Kidney epithelial cell (primary cell): ENCODE data around the gene ZDHHC4. TPM values are rescaled to one million over a fixed set of nuclear protein-coding genes. Genes with fewer than 3 reads are reported as not detected.
A peak's percentile ranks its signal among the peaks of the same experiment; 100 is the strongest.

ENCODE experiments used
- DNase-seq: peaks from one replicate; pipeline ENCODE4 v3.0.0-alpha.2; 2010; ENCODE audit warnings: low read depth
- H3K27me3 ChIP-seq: 2 replicates; pipeline ENCODE4 v1.6.0; 2011; ENCODE audit warnings: low read length; ENCODE audit not compliant: control insufficient read depth, insufficient read depth
- H3K36me3 ChIP-seq: 2 replicates; pipeline ENCODE4 v1.5.1; 2011; ENCODE audit warnings: low read length; ENCODE audit not compliant: control insufficient read depth, insufficient read depth
- H3K4me3 ChIP-seq: 2 replicates; pipeline ENCODE4 v1.5.1; 2011; ENCODE audit warnings: low read depth, mild to moderate bottlenecking, control low read depth, low read length
- total RNA-seq: library from RNA; depleted of rRNA; stranded (reverse); fragments of >200 nt; gene quantifications from 2 replicates; pipeline ENCODE4 v1.2.3, GENCODE V29; 2015
- TF ChIP-seq, protein P1 (sequence below): IDR thresholded peaks from 2 replicates; pipeline ENCODE4 v1.5.1; 2011; ENCODE audit warnings: mild to moderate bottlenecking, moderate library complexity, low read length, control low read depth, inconsistent platforms; ENCODE audit not compliant: insufficient read depth, poor library complexity, severe bottlenecking

The ZDHHC4 gene
- total RNA-seq, 1 donor from 2014 or later: 53.5 TPM

DNA sequence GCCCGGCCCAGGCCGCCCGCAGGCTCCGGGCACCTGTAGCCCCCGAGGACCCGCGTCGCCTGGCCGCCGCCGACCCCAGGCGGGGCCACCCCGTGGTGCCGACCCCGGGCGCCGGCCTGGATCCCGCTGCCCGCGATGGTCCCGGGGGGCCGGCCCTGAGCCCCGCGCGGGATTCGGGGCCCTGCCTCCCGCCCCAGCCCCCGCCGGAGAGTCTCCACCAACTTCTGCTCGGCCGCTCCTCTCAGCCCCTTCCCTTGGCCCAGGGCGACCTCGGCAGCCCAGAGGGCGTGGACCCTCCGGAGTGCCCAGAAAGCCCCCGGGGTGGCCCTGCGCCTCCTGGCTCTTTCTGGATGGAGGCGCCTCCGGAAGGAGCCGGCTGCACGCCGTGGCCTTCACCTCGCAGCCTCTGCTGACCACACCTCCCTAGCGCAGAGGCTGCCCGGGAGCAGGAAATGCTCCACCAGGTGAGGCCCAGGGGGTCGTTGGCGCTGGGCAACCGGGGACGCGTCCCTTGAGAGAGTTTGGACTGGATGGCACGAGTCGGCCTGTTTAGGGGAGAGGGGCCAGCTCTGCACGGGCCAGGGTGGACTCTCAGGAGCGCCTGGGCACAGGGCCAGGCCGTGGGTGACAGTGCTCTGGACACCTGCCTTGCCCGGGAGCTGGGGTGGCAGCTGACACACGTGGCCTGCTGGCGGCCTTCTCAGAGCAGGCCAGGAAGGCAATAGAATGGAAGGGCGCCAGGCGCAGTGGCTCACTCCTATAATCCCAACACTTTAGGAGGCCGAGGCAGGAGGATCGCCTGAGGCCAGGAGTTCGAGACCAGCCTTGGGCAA is 38.7 kb downstream of the ZDHHC4 start:
- H3K36me3 ChIP-seq: no peaks in the 10 kb centered on the region
- DNase-seq: no peak
- TF ChIP-seq, protein P1, sequence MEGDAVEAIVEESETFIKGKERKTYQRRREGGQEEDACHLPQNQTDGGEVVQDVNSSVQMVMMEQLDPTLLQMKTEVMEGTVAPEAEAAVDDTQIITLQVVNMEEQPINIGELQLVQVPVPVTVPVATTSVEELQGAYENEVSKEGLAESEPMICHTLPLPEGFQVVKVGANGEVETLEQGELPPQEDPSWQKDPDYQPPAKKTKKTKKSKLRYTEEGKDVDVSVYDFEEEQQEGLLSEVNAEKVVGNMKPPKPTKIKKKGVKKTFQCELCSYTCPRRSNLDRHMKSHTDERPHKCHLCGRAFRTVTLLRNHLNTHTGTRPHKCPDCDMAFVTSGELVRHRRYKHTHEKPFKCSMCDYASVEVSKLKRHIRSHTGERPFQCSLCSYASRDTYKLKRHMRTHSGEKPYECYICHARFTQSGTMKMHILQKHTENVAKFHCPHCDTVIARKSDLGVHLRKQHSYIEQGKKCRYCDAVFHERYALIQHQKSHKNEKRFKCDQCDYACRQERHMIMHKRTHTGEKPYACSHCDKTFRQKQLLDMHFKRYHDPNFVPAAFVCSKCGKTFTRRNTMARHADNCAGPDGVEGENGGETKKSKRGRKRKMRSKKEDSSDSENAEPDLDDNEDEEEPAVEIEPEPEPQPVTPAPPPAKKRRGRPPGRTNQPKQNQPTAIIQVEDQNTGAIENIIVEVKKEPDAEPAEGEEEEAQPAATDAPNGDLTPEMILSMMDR: no peak
- peak overlapping the region; percentile 51 for H3K4me3 ChIP-seq
- peaks cover 9% of the 10 kb centered on the region for H3K27me3 ChIP-seq

DNA sequence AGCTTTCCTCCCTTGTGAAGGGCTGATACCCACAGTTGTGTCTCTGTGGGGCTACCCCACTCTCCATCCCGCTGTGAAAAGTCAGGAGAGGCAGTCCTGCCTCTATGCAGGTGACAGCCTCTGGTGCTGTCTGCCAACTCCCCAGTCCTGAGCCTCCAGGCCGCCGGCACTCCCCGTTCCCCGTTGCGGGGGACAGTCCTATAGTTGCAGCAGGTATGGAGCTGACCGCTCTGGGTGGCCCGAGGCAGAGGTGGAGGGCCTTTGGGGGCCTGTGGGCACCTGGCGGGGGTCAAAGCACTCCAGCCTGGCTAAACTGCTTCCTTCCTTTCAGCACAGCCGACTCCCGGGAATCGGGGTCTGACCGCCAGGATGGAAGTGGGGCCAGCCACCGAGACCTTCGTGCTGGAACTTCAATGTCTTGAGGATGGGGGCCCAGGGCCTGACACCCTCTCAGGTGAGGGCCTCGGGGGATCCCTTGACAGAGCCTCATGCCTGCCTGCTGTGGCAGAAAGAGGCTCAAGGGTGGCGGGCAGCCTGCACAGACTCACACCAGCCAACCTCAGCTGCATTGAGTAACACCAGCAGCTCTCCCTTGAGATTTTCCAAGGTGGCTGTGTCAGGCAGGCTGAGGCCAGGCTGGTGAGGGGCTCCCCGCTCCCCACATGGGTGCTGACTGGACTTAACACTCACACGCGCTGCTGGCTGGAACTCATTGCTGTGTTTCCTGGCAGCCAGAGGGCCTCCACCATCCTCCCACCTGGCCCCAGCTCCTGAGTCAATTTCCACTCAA is 39.8 kb downstream of the ZDHHC4 start:
- Histone ChIP-seq H3K4me3 (no peak overlapping the region), H3K27me3 (peaks cover 9% of the 10 kb centered on the region), H3K36me3 (no peaks in the 10 kb centered on the region)
- TF ChIP-seq, protein P1: no peak
- DNase-seq: no peak

DNA sequence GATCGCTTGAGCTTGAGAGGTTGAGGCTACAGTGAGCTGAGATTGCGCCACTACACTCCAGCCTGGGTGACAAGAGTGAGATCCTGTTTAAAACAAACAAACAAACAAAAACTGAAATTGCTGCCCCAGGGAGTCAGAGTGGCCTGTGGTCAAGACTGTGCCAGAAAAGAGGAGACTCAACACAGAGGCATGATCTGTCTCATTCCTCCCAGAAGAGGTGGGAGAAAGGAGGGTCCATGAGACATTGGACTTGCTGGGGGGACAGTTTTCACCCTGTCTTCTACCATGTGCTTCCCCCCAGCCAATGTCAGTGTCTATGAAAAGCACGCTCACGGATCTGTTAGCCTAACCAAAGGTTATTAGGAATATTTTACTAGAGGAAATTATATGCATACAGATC is 41.4 kb downstream of the ZDHHC4 start:
- H3K27me3 ChIP-seq: peaks cover 4% of the 10 kb centered on the region
- H3K4me3 ChIP-seq: no peak overlapping the region
- no peaks in the 10 kb centered on the region for H3K36me3 ChIP-seq
- TF ChIP-seq, protein P1: no peak
- no peak for DNase-seq

DNA sequence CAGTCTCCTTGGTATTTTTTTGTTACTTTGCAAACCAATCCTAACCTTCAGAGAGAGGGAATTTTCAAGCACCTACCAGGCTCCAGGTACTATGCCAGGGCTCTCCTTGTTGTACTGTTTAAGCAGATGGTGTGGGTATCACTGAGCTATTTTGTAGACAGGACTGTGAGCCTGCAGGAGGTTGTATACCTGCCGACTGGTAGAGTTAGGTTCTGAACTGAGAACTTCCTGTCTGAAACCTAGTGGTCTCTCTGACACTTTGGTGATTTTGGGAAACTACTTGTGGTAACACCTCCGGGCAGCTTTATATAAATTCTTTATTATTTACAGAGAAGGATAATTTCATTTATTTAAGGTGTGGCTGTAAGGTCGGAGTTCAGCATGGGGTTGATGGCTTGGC is 42.7 kb downstream of the ZDHHC4 start:
- no peaks in the 10 kb centered on the region for H3K36me3 ChIP-seq
- DNase-seq: no peak
- H3K4me3 ChIP-seq: no peak overlapping the region
- H3K27me3 ChIP-seq: peaks cover 2% of the 10 kb centered on the region
- TF ChIP-seq, protein P1: no peak

DNA sequence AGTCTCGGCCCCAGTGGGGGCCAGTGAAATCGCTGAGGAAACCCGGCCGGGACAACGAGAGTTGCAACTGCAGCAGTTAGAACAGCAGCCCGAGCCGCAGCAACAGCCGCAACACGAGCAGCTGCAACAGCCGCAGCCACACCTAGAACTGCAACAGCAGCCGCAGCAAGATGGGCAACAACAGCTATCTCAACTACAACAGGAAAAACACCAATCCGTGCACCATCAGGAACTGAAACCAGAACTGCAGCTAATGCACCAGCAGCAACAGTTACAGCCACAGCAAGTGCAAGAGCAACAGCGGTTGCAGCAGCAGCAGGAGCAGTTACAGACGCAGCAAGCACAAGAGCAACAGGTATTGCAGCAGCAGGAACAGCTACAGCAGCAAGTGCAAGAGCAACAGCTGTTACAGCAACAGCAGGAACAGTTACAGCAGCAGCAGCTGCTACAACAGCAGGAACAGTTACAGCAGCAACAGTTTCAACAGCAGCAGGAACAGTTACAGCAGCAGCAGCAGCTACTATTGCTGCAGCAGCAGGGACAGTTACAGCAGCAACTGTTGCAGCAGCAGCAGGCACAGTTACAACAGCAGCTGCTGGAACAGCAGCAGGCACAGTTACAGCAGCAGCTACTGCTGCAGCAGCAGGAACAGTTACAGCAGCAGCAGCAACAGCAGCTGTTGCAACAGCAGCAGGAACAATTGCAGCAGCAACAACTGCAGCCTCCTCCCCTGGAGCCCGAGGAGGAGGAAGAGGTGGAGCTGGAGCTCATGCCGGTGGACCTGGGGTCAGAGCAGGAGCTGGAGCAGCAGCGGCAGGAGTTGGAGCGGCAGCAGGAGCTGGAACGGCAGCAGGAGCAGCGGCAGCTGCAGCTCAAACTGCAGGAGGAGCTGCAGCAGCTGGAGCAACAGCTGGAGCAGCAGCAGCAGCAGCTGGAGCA is 44.2 kb downstream of the ZDHHC4 start:
- Histone ChIP-seq H3K27me3 (no peaks in the 10 kb centered on the region), H3K36me3 (no peaks in the 10 kb centered on the region), H3K4me3 (no peak overlapping the region)
- no peak for DNase-seq
- TF ChIP-seq, protein P1: no peak
